Retina (tissue), 1 donor: ENCODE results near the gene KRT72.
"Not testable (repeated sequence)": the region's sequence is repeated elsewhere in the genome, so short reads cannot be mapped to it uniquely, and the experiment has no call there.

Experiments used
- DNase-seq: peaks from one replicate; pipeline ENCODE4 v3.0.0-alpha.2; 2016

KRT72 gene

GRCh38 chr12:52606096-52606495 is 4.8 kb upstream of the KRT72 start:
- DNase-seq: no peak

- no peak for DNase-seq
Observed at GRCh38 chr12:52605542-52605941, 4.3 kb upstream of the KRT72 start.

- no peak for DNase-seq
Observed at GRCh38 chr12:52604859-52605258, 3.6 kb upstream of the KRT72 start.

GRCh38 chr12:52603314-52603713 is 2.1 kb upstream of the KRT72 start:
- DNase-seq: no peak

GRCh38 chr12:52602552-52602951 is 1.3 kb upstream of the KRT72 start:
- DNase-seq: no peak

GRCh38 chr12:52601671-52602070 is 408 bp upstream of the KRT72 start:
- no peak for DNase-seq

- DNase-seq: no peak
Observed at GRCh38 chr12:52600475-52600874, 788 bp downstream of the KRT72 start.

- no peak for DNase-seq
Observed at GRCh38 chr12:52600071-52600470, 1.2 kb downstream of the KRT72 start.

- no peak for DNase-seq
Observed at GRCh38 chr12:52598966-52599365, 2.3 kb downstream of the KRT72 start.

- DNase-seq: not testable (repeated sequence)
Observed at GRCh38 chr12:52594237-52594636, 7.0 kb downstream of the KRT72 start.

- no peak for DNase-seq
Observed at GRCh38 chr12:52591521-52591920, 9.7 kb downstream of the KRT72 start.

- no peak for DNase-seq
Observed at GRCh38 chr12:52590021-52590420, 11.2 kb downstream of the KRT72 start.

GRCh38 chr12:52587563-52587962 is 13.7 kb downstream of the KRT72 start:
- no peak for DNase-seq

GRCh38 chr12:52585946-52586345 is 15.3 kb downstream of the KRT72 start:
- no peak for DNase-seq

GRCh38 chr12:52585066-52585465 is 16.2 kb downstream of the KRT72 start:
- DNase-seq: no peak

- no peak for DNase-seq
Observed at GRCh38 chr12:52584156-52584682, 17.0 kb downstream of the KRT72 start.

- peak; percentile 67 for DNase-seq
Observed at GRCh38 chr12:52582971-52583456, 18.2 kb downstream of the KRT72 start.

GRCh38 chr12:52582486-52582885 is 18.8 kb downstream of the KRT72 start:
- DNase-seq: no peak

GRCh38 chr12:52581481-52581880 is 19.8 kb downstream of the KRT72 start:
- DNase-seq: no peak

- DNase-seq: no peak
Observed at GRCh38 chr12:52581066-52581465, 20.2 kb downstream of the KRT72 start.

- no peak for DNase-seq
Observed at GRCh38 chr12:52580496-52580895, 20.8 kb downstream of the KRT72 start.

- no peak for DNase-seq
Observed at GRCh38 chr12:52579468-52580465, 21.5 kb downstream of the KRT72 start.

- DNase-seq: no peak
Observed at GRCh38 chr12:52578469-52578868, 22.8 kb downstream of the KRT72 start.

GRCh38 chr12:52577316-52577715 is 23.9 kb downstream of the KRT72 start:
- DNase-seq: no peak
